ENCODE measurements around the gene ZBTB26. TPM values are rescaled to one million over a fixed set of nuclear protein-coding genes. Genes with fewer than 3 reads are reported as not detected.

Gene ZBTB26
- total RNA-seq, result 0.56 and 2.5 TPM in 2 replicates

GRCh38 chr9:122931226-122932121, at the start of gene ZBTB26:
ZBTB26 (minus strand) TSS chr9:122931512; CDS start chr9:122919934, 11,578 bp downstream.

GRCh38 chr9:122940749-122941581, 9.7 kb upstream of the ZBTB26 start, which contains the start of gene RABGAP1:
RABGAP1 (plus strand) TSS chr9:122941020; CDS start chr9:122957060, 16,040 bp downstream.

GRCh38 chr9:122912964-122913673, 18.2 kb downstream of the ZBTB26 start, which contains the start of gene ZBTB6:
ZBTB6 (minus strand) TSS chr9:122913323; CDS start chr9:122912072, 1,251 bp downstream.

GRCh38 chr9:122904823-122905710, 26.2 kb downstream of the ZBTB26 start, which contains the start of gene RC3H2:
RC3H2 (minus strand) TSS chr9:122905359; CDS start chr9:122897509, 7,850 bp downstream.

Other genes with a start within 250 kb of the ZBTB26 start
- gene OR1L4, start 207.5 kb downstream of the ZBTB26 start, total RNA-seq, result not detected in 2 replicates
- not detected in 2 replicates for gene OR1L6, start 189.2 kb downstream of the ZBTB26 start, total RNA-seq
- gene OR5C1, start 142.6 kb downstream of the ZBTB26 start, total RNA-seq, result not detected in 2 replicates
- not detected in 2 replicates for gene OR1K1, start 131.4 kb downstream of the ZBTB26 start, total RNA-seq
- 16.7 and 17.2 TPM in 2 replicates for gene PDCL, start 102.9 kb downstream of the ZBTB26 start, total RNA-seq
- 21.9 and 32.8 TPM in 2 replicates for gene RC3H2, start 26.2 kb downstream of the ZBTB26 start, total RNA-seq
- gene ZBTB6, start 18.2 kb downstream of the ZBTB26 start, total RNA-seq, result 4.5 and 8.5 TPM in 2 replicates
- gene RABGAP1, start 9.5 kb upstream of the ZBTB26 start, total RNA-seq, result 11.6 and 15.2 TPM in 2 replicates
- gene GPR21, start 102.2 kb upstream of the ZBTB26 start, total RNA-seq, result 0.28 and 0.42 TPM in 2 replicates

Data from airway epithelial cell (primary cell).